Naive thymus-derived CD4-positive, alpha-beta T cell (primary cell): Measurements from ENCODE around the gene UBL7. TPM values are rescaled to one million over a fixed set of nuclear protein-coding genes. Genes with fewer than 3 reads are reported as not detected.

ENCODE experiments used
- ATAC-seq: fragments of 150-1000 bp; cut with Tn5 transposase; 2 replicates; pipeline ENCODE4 v1.10.0; 2021; ENCODE audit warnings: mild to moderate bottlenecking, moderate library complexity
- CTCF ChIA-PET: fragments of 350-600 bp; sonication (Branson Sonifier 250); formaldehyde crosslinking; loops from one replicate; lab custom pipeline; 2021; ENCODE audit warnings: antibody characterized with exemption; lab: Charles Lee
- POLR2A ChIA-PET: fragments of 350-600 bp; sonication (Branson Sonifier 250); formaldehyde crosslinking; loops from one replicate; lab custom pipeline; 2021; ENCODE audit warnings: antibody characterized with exemption, inconsistent platforms; lab: Charles Lee
- DNase-seq, 9 donors: peaks; one replicate each; pipeline versions ENCODE4 v3.0.0 to v3.0.0-alpha.2; 2020 to 2022; ENCODE audit warnings: mixed read lengths in 1 of 9
- H3K27ac ChIP-seq: one replicate; pipeline ENCODE4 v1.7.0; 2013; ENCODE audit warnings: mild to moderate bottlenecking, low read depth, low read length, moderate library complexity
- H3K27me3 ChIP-seq, 2 donors: one replicate each; pipeline ENCODE4 v1.7.0; 2013; ENCODE audit warnings: low read length in 2 of 2, mild to moderate bottlenecking in 2 of 2, moderate library complexity in 2 of 2; ENCODE audit not compliant: control insufficient read depth in 2 of 2, insufficient read depth in 2 of 2
- H3K36me3 ChIP-seq, 3 experiments: 1 replicate in 2 of 3; 2 replicates in 1 of 3; pipeline ENCODE4 v1.7.0; 2013; ENCODE audit warnings: low read length in 3 of 3, mild to moderate bottlenecking in 3 of 3, moderate library complexity in 1 of 3; ENCODE audit not compliant: insufficient read depth in 3 of 3, control insufficient read depth in 2 of 3
- H3K4me1 ChIP-seq, 2 donors: one replicate each; pipeline ENCODE4 v1.7.0; 2013; ENCODE audit warnings: low read length in 2 of 2, mild to moderate bottlenecking in 2 of 2, moderate library complexity in 1 of 2; ENCODE audit not compliant: control insufficient read depth in 2 of 2, insufficient read depth in 2 of 2
- H3K4me3 ChIP-seq: 2 replicates; pipeline ENCODE4 v1.7.0; 2013; ENCODE audit warnings: mild to moderate bottlenecking, low read length
- H3K9me3 ChIP-seq, 3 experiments: 1 replicate in 2 of 3; 2 replicates in 1 of 3; pipeline ENCODE4 v1.7.0; 2013; ENCODE audit warnings: low read length in 3 of 3; ENCODE audit not compliant: control insufficient read depth in 2 of 3
- H3K27ac Mint-ChIP-seq, 9 donors: one replicate each; pipeline ENCODE4 v1.8.0; 2020 to 2022; ENCODE audit warnings: mixed read lengths in 9 of 9, mild to moderate bottlenecking in 8 of 9, moderate library complexity in 5 of 9, inconsistent platforms in 2 of 9
- H3K27me3 Mint-ChIP-seq, 5 donors: one replicate each; pipeline ENCODE4 v1.8.0; 2021 to 2022; ENCODE audit warnings: mixed read lengths in 5 of 5, mild to moderate bottlenecking in 1 of 5
- H3K36me3 Mint-ChIP-seq, 5 donors: one replicate each; pipeline ENCODE4 v1.8.0; 2020 to 2022; ENCODE audit warnings: mixed read lengths in 5 of 5, mild to moderate bottlenecking in 3 of 5, inconsistent platforms in 1 of 5
- H3K4me1 Mint-ChIP-seq, 7 donors: one replicate each; pipeline ENCODE4 v1.8.0; 2020 to 2022; ENCODE audit warnings: mixed read lengths in 7 of 7, mild to moderate bottlenecking in 3 of 7, inconsistent platforms in 1 of 7
- H3K4me3 Mint-ChIP-seq, 10 donors: one replicate each; pipeline ENCODE4 v1.8.0; 2020 to 2022; ENCODE audit warnings: mild to moderate bottlenecking in 10 of 10, mixed read lengths in 10 of 10, moderate library complexity in 6 of 10, inconsistent platforms in 2 of 10
- H3K9me3 Mint-ChIP-seq, 11 donors: one replicate each; pipeline ENCODE4 v1.8.0; 2020 to 2022; ENCODE audit warnings: mixed read lengths in 11 of 11, mild to moderate bottlenecking in 4 of 11, inconsistent platforms in 1 of 11, moderate library complexity in 1 of 11
- intact Hi-C, 2 donors: fragments of 100-400 bp; cut with micrococcal nuclease; formaldehyde crosslinking; loops; one replicate each; pipeline ENCODE4 v1.15.1; 2023
- polyA plus RNA-seq, 2 donors: library from polyadenylated mRNA; unstranded; fragments of 300-500 nt; fragmentation: Illumina TruSeq; gene quantifications; one replicate each; pipeline ENCODE4 v1.2.3, GENCODE V29; 2021
- total RNA-seq, 6 experiments: library from RNA in 5 of 6; stranded (reverse) in 5 of 6; gene quantifications; 1 replicate in 5 of 6; 2 replicates in 1 of 6; pipeline ENCODE4 v1.2.3 and lab custom pipeline; 2021 to 2026

Gene UBL7
- total and polyA plus RNA-seq, 7 experiments from 2014 or later = 20.2 to 127 (median 44.0) TPM

GRCh38 chr15:74409225-74409624 is 51.7 kb downstream of the UBL7 start:
- POLR2A ChIA-PET = interaction anchor here (0.6 kb wide), 1 partner anchor 9 kb away, joined by 3 read pairs; no protein-coding TSS in a partner anchor
- no peak overlapping the region for H3K27ac ChIP-seq
- Mint-ChIP-seq H3K4me3 (no peak overlapping the region), H3K4me1 (peaks cover 0 to 12% (median 5%) of the 10 kb centered on the region in 7 donors), H3K27me3 (no peaks in the 10 kb centered on the region), H3K9me3 (no peaks in the 10 kb centered on the region), H3K36me3 (peaks cover 0 to 6% (median 0%) of the 10 kb centered on the region in 5 donors), H3K27ac (no peak overlapping the region)
- intact Hi-C loops = no loop called here
- no peaks in the 10 kb centered on the region for H3K27me3 ChIP-seq
- no peaks in the 10 kb centered on the region for H3K9me3 ChIP-seq
- ATAC-seq = no peak
- no peak for DNase-seq
- peaks cover 0 to 10% (median 0%) of the 10 kb centered on the region in 3 experiments for H3K36me3 ChIP-seq
- H3K4me3 ChIP-seq = no peak overlapping the region
- CTCF ChIA-PET = no interaction called here
- no peaks in the 10 kb centered on the region for H3K4me1 ChIP-seq

DNA sequence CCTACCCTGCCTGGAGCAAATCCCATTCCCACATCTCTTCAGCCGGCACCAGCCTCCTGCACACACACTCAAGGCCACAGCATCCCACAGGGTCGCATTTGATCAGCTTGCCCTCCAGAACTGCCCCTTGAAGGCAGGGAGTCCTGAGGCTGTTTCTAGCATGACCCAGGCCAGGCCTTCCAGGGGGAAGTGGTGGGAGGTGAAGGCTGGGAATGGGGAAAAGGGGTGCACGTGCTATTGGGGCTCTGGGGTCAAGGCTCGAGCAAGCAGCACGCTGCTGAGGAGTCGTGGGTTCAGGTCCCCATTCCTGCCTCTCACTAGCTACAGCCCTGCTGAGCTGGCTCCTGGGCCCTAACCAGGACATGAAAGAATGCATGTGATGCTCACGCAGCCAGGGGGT is 52.1 kb downstream of the UBL7 start:
- Mint-ChIP-seq H3K4me3 (no peak overlapping the region), H3K9me3 (no peaks in the 10 kb centered on the region), H3K27ac (peak overlapping the region in 1 of 9 donors; percentile 51), H3K27me3 (no peaks in the 10 kb centered on the region), H3K4me1 (peaks cover 2 to 16% (median 6%) of the 10 kb centered on the region in 7 donors), H3K36me3 (peaks cover 0 to 6% (median 0%) of the 10 kb centered on the region in 5 donors)
- Histone ChIP-seq H3K27ac (no peak overlapping the region), H3K36me3 (peaks cover 0 to 10% (median 0%) of the 10 kb centered on the region in 3 experiments), H3K4me3 (no peak overlapping the region), H3K27me3 (no peaks in the 10 kb centered on the region), H3K9me3 (no peaks in the 10 kb centered on the region), H3K4me1 (peaks cover 1 to 2% of the 10 kb centered on the region in 2 donors)
- no peak for DNase-seq
- POLR2A ChIA-PET = interaction anchor here (0.6 kb wide), 1 partner anchor 9 kb away, joined by 3 read pairs; no protein-coding TSS in a partner anchor
- CTCF ChIA-PET = no interaction called here
- no peak for ATAC-seq
- intact Hi-C loops = no loop called here

DNA sequence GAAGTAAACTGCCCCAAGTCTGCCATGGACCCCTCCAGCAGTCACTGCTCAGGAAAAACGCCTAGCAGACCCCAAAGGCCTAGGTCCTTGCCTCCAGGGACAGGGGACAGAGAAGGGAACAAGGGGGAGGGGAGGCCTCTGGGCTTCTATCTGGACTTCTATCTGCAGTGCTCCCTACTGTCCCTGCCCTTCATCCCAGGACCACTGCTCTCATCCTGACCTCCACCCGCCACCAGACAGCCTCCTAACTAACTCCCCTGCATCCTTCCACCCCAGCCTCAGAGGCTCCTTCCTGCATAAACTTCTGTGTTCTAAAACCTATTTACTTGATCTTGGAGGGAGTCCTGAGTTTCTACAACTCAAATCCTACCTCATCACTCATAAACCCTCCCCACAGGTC is 52.6 kb downstream of the UBL7 start:
- Histone ChIP-seq H3K27ac (no peak overlapping the region), H3K9me3 (no peaks in the 10 kb centered on the region), H3K27me3 (no peaks in the 10 kb centered on the region), H3K4me1 (peaks cover 6% of the 10 kb centered on the region in 2 donors), H3K36me3 (peaks cover 0 to 9% (median 0%) of the 10 kb centered on the region in 3 experiments), H3K4me3 (no peak overlapping the region)
- ChIA-PET POLR2A (no interaction called here), CTCF (no interaction called here)
- Mint-ChIP-seq H3K9me3 (no peaks in the 10 kb centered on the region), H3K27ac (peak overlapping the region in 1 of 9 donors; percentile 51), H3K4me3 (no peak overlapping the region), H3K4me1 (peaks cover 5 to 20% (median 11%) of the 10 kb centered on the region in 7 donors), H3K36me3 (peaks cover 0 to 6% (median 0%) of the 10 kb centered on the region in 5 donors), H3K27me3 (no peaks in the 10 kb centered on the region)
- intact Hi-C loops = no loop called here
- ATAC-seq (no peak), DNase-seq (no peak)

GRCh38 chr15:74406992-74407705 is 53.8 kb downstream of the UBL7 start:
- H3K27me3 ChIP-seq = no peaks in the 10 kb centered on the region
- DNase-seq (no peak), ATAC-seq (no peak)
- H3K36me3 Mint-ChIP-seq = no peaks in the 10 kb centered on the region
- H3K27me3 Mint-ChIP-seq = no peaks in the 10 kb centered on the region
- H3K4me3 Mint-ChIP-seq = no peak overlapping the region
- no peaks in the 10 kb centered on the region for H3K9me3 Mint-ChIP-seq
- H3K36me3 ChIP-seq = no peaks in the 10 kb centered on the region
- no peaks in the 10 kb centered on the region for H3K9me3 ChIP-seq
- H3K4me1 ChIP-seq = peaks cover 18% of the 10 kb centered on the region in 2 donors
- H3K27ac ChIP-seq = no peak overlapping the region
- intact Hi-C loops = no loop called here
- ChIA-PET POLR2A (no interaction called here), CTCF (no interaction called here)
- no peak overlapping the region for H3K27ac Mint-ChIP-seq
- peaks cover 16 to 29% (median 23%) of the 10 kb centered on the region in 7 donors for H3K4me1 Mint-ChIP-seq
- no peak overlapping the region for H3K4me3 ChIP-seq

DNA sequence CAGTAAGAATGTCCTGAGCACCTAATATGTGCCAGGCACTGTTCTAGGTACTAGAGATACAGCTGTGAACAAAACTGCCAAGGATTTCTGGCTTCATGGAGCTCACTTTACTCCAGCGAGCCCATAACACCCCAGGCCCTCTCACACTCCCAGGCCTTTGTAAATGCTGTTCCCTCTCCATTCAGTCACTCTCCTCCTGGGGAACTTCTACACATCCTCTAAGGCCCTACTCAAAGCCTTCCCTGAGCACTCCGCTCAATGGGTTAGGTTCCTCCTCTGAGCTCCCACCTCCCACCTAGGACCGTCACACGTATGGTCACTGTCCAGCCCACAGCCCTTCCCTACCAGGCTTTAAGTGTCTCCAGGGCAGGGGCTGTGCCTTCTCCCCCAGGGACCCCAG is 54.4 kb downstream of the UBL7 start:
- DNase-seq (no peak), ATAC-seq (no peak)
- Mint-ChIP-seq H3K4me3 (no peak overlapping the region), H3K27ac (no peak overlapping the region), H3K27me3 (no peaks in the 10 kb centered on the region), H3K4me1 (peaks cover 22 to 35% (median 29%) of the 10 kb centered on the region in 7 donors), H3K9me3 (no peaks in the 10 kb centered on the region), H3K36me3 (no peaks in the 10 kb centered on the region)
- Histone ChIP-seq H3K4me3 (no peak overlapping the region), H3K36me3 (no peaks in the 10 kb centered on the region), H3K9me3 (no peaks in the 10 kb centered on the region), H3K27me3 (no peaks in the 10 kb centered on the region), H3K27ac (no peak overlapping the region), H3K4me1 (peaks cover 22 to 25% of the 10 kb centered on the region in 2 donors)
- ChIA-PET CTCF (no interaction called here), POLR2A (no interaction called here)
- intact Hi-C loops = no loop called here

- no peak overlapping the region for H3K4me3 ChIP-seq
- ChIA-PET CTCF (no interaction called here), POLR2A (no interaction called here)
- H3K27me3 Mint-ChIP-seq = no peaks in the 10 kb centered on the region
- H3K4me3 Mint-ChIP-seq = no peak overlapping the region
- no peaks in the 10 kb centered on the region for H3K9me3 Mint-ChIP-seq
- H3K27me3 ChIP-seq = no peaks in the 10 kb centered on the region
- peaks cover 28 to 32% of the 10 kb centered on the region in 2 donors for H3K4me1 ChIP-seq
- peak overlapping the region in 2 of 9 donors; percentile 34 to 60 for H3K27ac Mint-ChIP-seq
- DNase-seq (no peak), ATAC-seq (no peak)
- no peaks in the 10 kb centered on the region for H3K36me3 ChIP-seq
- no peaks in the 10 kb centered on the region for H3K36me3 Mint-ChIP-seq
- H3K9me3 ChIP-seq = no peaks in the 10 kb centered on the region
- no peak overlapping the region for H3K27ac ChIP-seq
- intact Hi-C loops = no loop called here
- H3K4me1 Mint-ChIP-seq = peaks cover 27 to 42% (median 34%) of the 10 kb centered on the region in 7 donors
Measured at GRCh38 chr15:74405823-74406222, 55.1 kb downstream of the UBL7 start.
